ENCODE data around the gene MAP6. TPM values are rescaled to one million over a fixed set of nuclear protein-coding genes. Genes with fewer than 3 reads are reported as not detected.

Gene MAP6
- total RNA-seq, 1 donor, result 3.0 TPM

GRCh38 chr11:75603791-75604736, 64.8 kb downstream of the MAP6 start:
- DNase-seq (ENCODE audit: low read depth), result peak; percentile 65
- H3K4me3 ChIP-seq (ENCODE audit: low read depth, low read length), result no peak overlapping the region

GRCh38 chr11:75602951-75603350, 65.9 kb downstream of the MAP6 start:
- peak; percentile 28 for DNase-seq (ENCODE audit: low read depth)

More at GRCh38 chr11:75603791-75604736, 64.8 kb downstream of the MAP6 start:
- no peak for TF ChIP-seq CTCF (IDR thresholded peaks at IDR 0.05; ENCODE audit: insufficient read depth, low read depth, low read length)

GRCh38 chr11:75601494-75601893, 67.3 kb downstream of the MAP6 start:
- TF ChIP-seq CTCF (IDR thresholded peaks at IDR 0.05; ENCODE audit: insufficient read depth, low read depth, low read length), result no peak

More at GRCh38 chr11:75602951-75603350, 65.9 kb downstream of the MAP6 start:
- no peak for TF ChIP-seq CTCF (IDR thresholded peaks at IDR 0.05; ENCODE audit: insufficient read depth, low read depth, low read length)
- H3K4me3 ChIP-seq (ENCODE audit: low read depth, low read length), result no peak overlapping the region

GRCh38 chr11:75600356-75600755, 68.5 kb downstream of the MAP6 start:
- H3K4me3 ChIP-seq (ENCODE audit: low read depth, low read length), result no peak overlapping the region
- TF ChIP-seq CTCF (IDR thresholded peaks at IDR 0.05; ENCODE audit: insufficient read depth, low read depth, low read length), result no peak
- no peak for DNase-seq (ENCODE audit: low read depth)

More at GRCh38 chr11:75601494-75601893, 67.3 kb downstream of the MAP6 start:
- H3K4me3 ChIP-seq (ENCODE audit: low read depth, low read length), result no peak overlapping the region
- no peak for DNase-seq (ENCODE audit: low read depth)

GRCh38 chr11:75598900-75599299, 69.9 kb downstream of the MAP6 start:
- DNase-seq (ENCODE audit: low read depth), result no peak
- TF ChIP-seq CTCF (IDR thresholded peaks at IDR 0.05; ENCODE audit: insufficient read depth, low read depth, low read length), result no peak
- no peak overlapping the region for H3K4me3 ChIP-seq (ENCODE audit: low read depth, low read length)

GRCh38 chr11:75598264-75598663, 70.6 kb downstream of the MAP6 start:
- no peak overlapping the region for H3K4me3 ChIP-seq (ENCODE audit: low read depth, low read length)
- DNase-seq (ENCODE audit: low read depth), result peak; percentile 46
- TF ChIP-seq CTCF (IDR thresholded peaks at IDR 0.05; ENCODE audit: insufficient read depth, low read depth, low read length), result no peak

All from fibroblast of villous mesenchyme (primary cell).